ENCODE measurements around the gene BBS10.

DNA sequence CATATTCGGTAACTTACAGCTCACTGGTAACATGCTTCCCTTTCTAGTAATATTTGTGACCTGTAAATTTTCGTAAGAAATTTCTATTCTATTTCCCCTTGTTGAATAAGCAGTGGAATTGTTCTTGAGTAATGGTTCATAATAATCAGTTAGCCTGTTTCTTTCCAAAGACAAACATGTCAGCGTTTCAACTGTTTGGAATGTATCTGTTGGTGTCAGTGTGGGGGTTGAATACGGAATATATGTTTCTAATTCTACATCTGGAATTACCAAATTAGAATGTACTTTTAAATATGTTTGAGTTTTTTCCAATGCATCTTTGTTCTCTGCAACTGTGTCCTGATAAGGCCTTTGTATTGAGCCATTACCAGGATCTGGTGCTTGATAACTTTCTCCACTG, 2.0 kb downstream of the BBS10 start:
- TF ChIP-seq, protein P1, sequence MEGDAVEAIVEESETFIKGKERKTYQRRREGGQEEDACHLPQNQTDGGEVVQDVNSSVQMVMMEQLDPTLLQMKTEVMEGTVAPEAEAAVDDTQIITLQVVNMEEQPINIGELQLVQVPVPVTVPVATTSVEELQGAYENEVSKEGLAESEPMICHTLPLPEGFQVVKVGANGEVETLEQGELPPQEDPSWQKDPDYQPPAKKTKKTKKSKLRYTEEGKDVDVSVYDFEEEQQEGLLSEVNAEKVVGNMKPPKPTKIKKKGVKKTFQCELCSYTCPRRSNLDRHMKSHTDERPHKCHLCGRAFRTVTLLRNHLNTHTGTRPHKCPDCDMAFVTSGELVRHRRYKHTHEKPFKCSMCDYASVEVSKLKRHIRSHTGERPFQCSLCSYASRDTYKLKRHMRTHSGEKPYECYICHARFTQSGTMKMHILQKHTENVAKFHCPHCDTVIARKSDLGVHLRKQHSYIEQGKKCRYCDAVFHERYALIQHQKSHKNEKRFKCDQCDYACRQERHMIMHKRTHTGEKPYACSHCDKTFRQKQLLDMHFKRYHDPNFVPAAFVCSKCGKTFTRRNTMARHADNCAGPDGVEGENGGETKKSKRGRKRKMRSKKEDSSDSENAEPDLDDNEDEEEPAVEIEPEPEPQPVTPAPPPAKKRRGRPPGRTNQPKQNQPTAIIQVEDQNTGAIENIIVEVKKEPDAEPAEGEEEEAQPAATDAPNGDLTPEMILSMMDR (IDR thresholded peaks at IDR 0.05): no peak
- TF ChIP-seq EZH2 (IDR thresholded peaks at IDR 0.05; ENCODE audit: borderline replicate concordance, insufficient read depth, low read depth, low read length, poor library complexity, severe bottlenecking): no peak

Measured in B cell (primary cell).